GM21529 (cell line): ENCODE results near the gene SULT1B1.

Experiments used
- ATAC-seq: cut with Tn5 transposase; IDR thresholded peaks from one replicate; pipeline ENCODE4 v1.9.1; 2021; ENCODE audit not compliant: unreplicated experiment

The SULT1B1 gene

GRCh38 chr4:69701696-69702095 lies 58.7 kb downstream of the SULT1B1 start:
- ATAC-seq: no peak

GRCh38 chr4:69697536-69698242 lies 62.7 kb downstream of the SULT1B1 start:
- ATAC-seq: no peak

- ATAC-seq: peak; percentile 63
These were observed 70.8 kb downstream of the SULT1B1 start for GRCh38 chr4:69689599-69689998.

GRCh38 chr4:69684804-69685203 lies 75.6 kb downstream of the SULT1B1 start:
- no peak for ATAC-seq
